H1 (cell line): ENCODE measurements around the gene IGFL3. TPM values are rescaled to one million over a fixed set of nuclear protein-coding genes. Genes with fewer than 3 reads are reported as not detected.

Experiments
- CTCF ChIA-PET: fragments of 300-600 bp; sonication (Branson Sonifier 250); formaldehyde crosslinking; loops from one replicate; lab custom pipeline; 2021; ENCODE audit not compliant: partially characterized antibody; lab: Charles Lee
- POLR2A ChIA-PET: fragments of 300-600 bp; sonication (Branson Sonifier 250); formaldehyde crosslinking; loops from one replicate; lab custom pipeline; 2021; ENCODE audit warnings: inconsistent platforms; ENCODE audit not compliant: partially characterized antibody; lab: Charles Lee
- DNase-seq, 2 experiments: peaks; one replicate each; pipeline versions ENCODE4 v3.0.0 to v3.0.0-alpha.2; 2010 to 2022; ENCODE audit warnings: low spot score in 2 of 2, low read depth in 1 of 2, mixed read lengths in 1 of 2
- FAIRE-seq: peaks from 2 replicates; lab custom pipeline; 2011; peaks lifted over from hg19 to GRCh38; lab: Jason Lieb, UNC
- H2AFZ ChIP-seq: 2 replicates; pipeline ENCODE4 v1.8.1; 2012; ENCODE audit warnings: low read length, inconsistent platforms
- H2AK5ac ChIP-seq: 2 replicates; pipeline ENCODE4 v1.6.1; 2013; ENCODE audit warnings: low read depth, low read length
- H2BK120ac ChIP-seq: replicated peaks from 2 replicates; pipeline ENCODE3; 2013; ENCODE audit warnings: low read depth, low read length, inconsistent platforms
- H2BK12ac ChIP-seq: 2 replicates; pipeline ENCODE4 v1.6.1; 2013; ENCODE audit warnings: low read depth, low read length
- H2BK15ac ChIP-seq: 2 replicates; pipeline ENCODE4 v1.6.1; 2013; ENCODE audit warnings: low read length
- H2BK20ac ChIP-seq: 2 replicates; pipeline ENCODE4 v1.6.1; 2013; ENCODE audit warnings: low read length
- H2BK5ac ChIP-seq: 2 replicates; pipeline ENCODE4 v1.6.1; 2013; ENCODE audit warnings: low read depth, low read length
- H3K14ac ChIP-seq: 2 replicates; pipeline ENCODE4 v1.6.1; 2013; ENCODE audit warnings: inconsistent platforms; ENCODE audit not compliant: insufficient read length
- H3K18ac ChIP-seq: 2 replicates; pipeline ENCODE4 v1.6.1; 2013; ENCODE audit warnings: low read length; ENCODE audit errors: extremely low read depth
- H3K23ac ChIP-seq: 2 replicates; pipeline ENCODE4 v1.6.1; 2013; ENCODE audit warnings: inconsistent platforms; ENCODE audit not compliant: insufficient read length
- H3K23me2 ChIP-seq: 2 replicates; pipeline ENCODE4 v1.6.1; 2013; ENCODE audit warnings: low read depth, low read length
- H3K27ac ChIP-seq: 2 replicates; pipeline ENCODE4 v1.6.1; 2011; ENCODE audit warnings: low read depth, low read length, inconsistent platforms
- H3K27me3 ChIP-seq, 4 experiments: replicated peaks in 1 of 4; 1 replicate in 1 of 4; 2 replicates in 3 of 4; pipeline versions ENCODE4 v1.6.1 to v1.8.1; 2011 to 2013; ENCODE audit warnings: low read length in 3 of 4, mild to moderate bottlenecking in 3 of 4, inconsistent platforms in 2 of 4, mixed read lengths in 2 of 4, moderate library complexity in 1 of 4; ENCODE audit not compliant: control insufficient read depth in 3 of 4, insufficient read depth in 3 of 4; ENCODE audit errors: extremely low read depth in 1 of 4
- H3K36me3 ChIP-seq, 4 experiments: 2 replicates each; pipeline versions ENCODE4 v1.6.1 to v1.8.1; 2011 to 2013; ENCODE audit warnings: mild to moderate bottlenecking in 4 of 4, low read length in 3 of 4, moderate library complexity in 2 of 4, control low read depth in 1 of 4, inconsistent platforms in 1 of 4; ENCODE audit not compliant: insufficient read depth in 4 of 4, control insufficient read depth in 2 of 4
- H3K4ac ChIP-seq: replicated peaks from 2 replicates; pipeline ENCODE3; 2013; ENCODE audit warnings: low read length, low read depth, mixed read lengths, inconsistent platforms; ENCODE audit not compliant: insufficient read length
- H3K4me1 ChIP-seq, 4 experiments: replicated peaks in 1 of 4; 1 replicate in 1 of 4; 2 replicates in 3 of 4; pipeline versions ENCODE4 v1.6.1 to v1.8.1; 2011 to 2013; ENCODE audit warnings: low read length in 3 of 4, inconsistent platforms in 2 of 4, mixed read lengths in 1 of 4; ENCODE audit not compliant: insufficient read depth in 4 of 4, control insufficient read depth in 3 of 4
- H3K4me2 ChIP-seq, 2 experiments: 2 replicates each; pipeline versions ENCODE4 v1.6.1 to v1.8.1; 2011 to 2013; ENCODE audit warnings: low read depth in 2 of 2, low read length in 2 of 2, control low read depth in 1 of 2, inconsistent platforms in 1 of 2, mild to moderate bottlenecking in 1 of 2; ENCODE audit not compliant: insufficient read depth in 1 of 2
- H3K4me3 ChIP-seq, 4 experiments: fragments of 200-600, 300-600 bp in 1 of 4; sonication (generic), shearing (Covaris generic), sonication (Bioruptor Twin) in 1 of 4; 2 replicates each; pipeline versions ENCODE4 v1.5.1 to v1.8.1; 2011 to 2016; ENCODE audit warnings: low read length in 4 of 4, low read depth in 3 of 4, control low read depth in 2 of 4, inconsistent platforms in 2 of 4, mild to moderate bottlenecking in 2 of 4, mixed read lengths in 1 of 4, moderate library complexity in 1 of 4; ENCODE audit not compliant: insufficient read depth in 2 of 4; ENCODE audit errors: extremely low read depth in 1 of 4
- H3K56ac ChIP-seq: replicated peaks from 2 replicates; pipeline ENCODE3; 2013; ENCODE audit warnings: low read depth, mild to moderate bottlenecking, mixed read lengths, low read length, inconsistent platforms; ENCODE audit not compliant: insufficient read length
- H3K79me1 ChIP-seq: 2 replicates; pipeline ENCODE4 v1.6.1; 2013; ENCODE audit warnings: low read depth, low read length, control low read depth
- H3K79me2 ChIP-seq, 2 experiments: 2 replicates each; pipeline versions ENCODE4 v1.6.1 to v1.8.1; 2012 to 2013; ENCODE audit warnings: low read length in 2 of 2, mild to moderate bottlenecking in 2 of 2, inconsistent platforms in 1 of 2; ENCODE audit not compliant: insufficient read depth in 2 of 2, control insufficient read depth in 1 of 2
- H3K9ac ChIP-seq, 4 experiments: replicated peaks in 1 of 4; 1 replicate in 1 of 4; 2 replicates in 3 of 4; pipeline versions ENCODE4 v1.6.1 to v1.8.1; 2011 to 2013; ENCODE audit warnings: low read depth in 3 of 4, low read length in 3 of 4, control low read depth in 2 of 4, mild to moderate bottlenecking in 2 of 4, moderate library complexity in 2 of 4, inconsistent platforms in 1 of 4; ENCODE audit errors: extremely low read depth in 1 of 4
- H3K9me3 ChIP-seq, 2 experiments: 2 replicates each; pipeline versions ENCODE4 v1.6.1 to v1.8.1; 2012 to 2013; ENCODE audit warnings: mild to moderate bottlenecking in 2 of 2, moderate library complexity in 2 of 2, control low read depth in 1 of 2, inconsistent platforms in 1 of 2, low read depth in 1 of 2, low read length in 1 of 2, mixed read lengths in 1 of 2; ENCODE audit not compliant: insufficient read depth in 2 of 2
- H4K20me1 ChIP-seq, 2 experiments: replicated peaks in 1 of 2; 2 replicates each; pipeline versions ENCODE3 to v1.8.1; 2011 to 2013; ENCODE audit warnings: inconsistent platforms in 2 of 2, low read length in 2 of 2, mild to moderate bottlenecking in 1 of 2; ENCODE audit not compliant: insufficient read depth in 2 of 2, control insufficient read depth in 1 of 2
- H4K5ac ChIP-seq: 2 replicates; pipeline ENCODE4 v1.6.1; 2013; ENCODE audit warnings: low read length, low read depth, mixed read lengths, inconsistent platforms; ENCODE audit not compliant: insufficient read length
- H4K8ac ChIP-seq: 2 replicates; pipeline ENCODE4 v1.8.0; 2013; ENCODE audit warnings: mild to moderate bottlenecking, moderate library complexity, low read length, inconsistent platforms; ENCODE audit not compliant: insufficient read depth; ENCODE audit errors: extremely low read depth
- H4K91ac ChIP-seq: replicated peaks from 2 replicates; pipeline ENCODE3; 2013; ENCODE audit warnings: low read length, mixed read lengths, inconsistent platforms; ENCODE audit not compliant: insufficient read length
- BRCA1 ChIP-seq: IDR thresholded peaks from 2 replicates; pipeline ENCODE4 v1.6.1; 2012; ENCODE audit warnings: low read depth, low read length, improper control_type of control experiment
- CEBPB ChIP-seq: IDR thresholded peaks from 2 replicates; pipeline ENCODE4 v1.6.1; 2012; ENCODE audit warnings: low read depth, low read length
- CTBP2 ChIP-seq: IDR thresholded peaks from 2 replicates; pipeline ENCODE4 v1.7.0; 2011; ENCODE audit warnings: borderline replicate concordance, mild to moderate bottlenecking, moderate library complexity, mixed read lengths, low read length; ENCODE audit not compliant: insufficient read depth, insufficient read length
- EZH2 ChIP-seq: fragments of 200-600 bp; sonication (generic); IDR thresholded peaks from 2 replicates; pipeline ENCODE4 v1.7.1; 2012; ENCODE audit warnings: low read depth, mild to moderate bottlenecking, moderate library complexity, low read length, inconsistent platforms; ENCODE audit not compliant: severe bottlenecking
- JUND ChIP-seq: IDR thresholded peaks from 2 replicates; pipeline ENCODE4 v1.6.1; 2011; ENCODE audit warnings: mild to moderate bottlenecking, improper control_type of control experiment, low read length
- KDM5A ChIP-seq: fragments of 200-600 bp; IDR thresholded peaks from 2 replicates; pipeline ENCODE4 v1.7.1; 2012; ENCODE audit warnings: mild to moderate bottlenecking, low read length, inconsistent platforms, mixed read lengths
- NANOG ChIP-seq: IDR thresholded peaks from 2 replicates; pipeline ENCODE4 v1.6.1; 2011; ENCODE audit warnings: low read length, low read depth, mild to moderate bottlenecking, inconsistent platforms; ENCODE audit not compliant: insufficient read depth, poor library complexity, severe bottlenecking
- PHF8 ChIP-seq: fragments of 200-600 bp; sonication (generic); conservative IDR thresholded peaks from 2 replicates; pipeline ENCODE4 v1.7.1; 2012; ENCODE audit warnings: low read depth, mild to moderate bottlenecking, inconsistent platforms, low read length, moderate library complexity
- TCF12 ChIP-seq: IDR thresholded peaks from 2 replicates; pipeline ENCODE4 v1.6.1; 2011; ENCODE audit warnings: low read depth, mild to moderate bottlenecking, low read length
- whole genome bisulfite sequencing, 2 experiments: shearing (Covaris generic) in 1 of 2; methylation state at CpG; one replicate each; pipeline versions ENCODE4 v1.1.6 to v1.1.7; 2013 to 2015; ENCODE audit warnings: low lambda C conversion rate in 2 of 2, mixed read lengths in 2 of 2, inconsistent platforms in 1 of 2, low coverage in 1 of 2, missing lambda C conversion rate in 1 of 2; ENCODE audit not compliant: insufficient replicate concordance in 2 of 2, insufficient coverage in 1 of 2, insufficient read length in 1 of 2; ENCODE audit errors: extremely low coverage in 1 of 2, missing lambda C conversion rate in 1 of 2; 5-methylcytosine and 5-hydroxymethylcytosine counted together
- polyA plus RNA-seq, 7 experiments: library from polyadenylated mRNA; depleted of rRNA in 3 of 7; stranded (reverse) in 5 of 7; unstranded in 2 of 7; fragments of >200 nt in 5 of 7; fragments of 200-250 nt in 2 of 7; gene quantifications; 1 replicate in 5 of 7; 2 replicates in 1 of 7; 4 replicates in 1 of 7; pipeline versions ENCODE4 v1.2.1 to v1.2.3, GENCODE V29; 2011 to 2013; ENCODE audit warnings: missing spikeins in 2 of 7, mixed read lengths in 2 of 7
- total RNA-seq: library from RNA; stranded (reverse); fragmentation: NEBNext Ultra II Directional; extraction: Animal tissue kit (Norgen Biotek cat#: 25700); gene quantifications from 2 replicates; pipeline ENCODE4 v1.2.1, GENCODE V29; 2021

IGFL3 gene
- total and polyA plus RNA-seq, 2 of the 8 experiments (the other 6 are each of a cell fraction or from before 2014, with no cell fraction given) = 0.12 TPM; not detected in 1

DNA sequence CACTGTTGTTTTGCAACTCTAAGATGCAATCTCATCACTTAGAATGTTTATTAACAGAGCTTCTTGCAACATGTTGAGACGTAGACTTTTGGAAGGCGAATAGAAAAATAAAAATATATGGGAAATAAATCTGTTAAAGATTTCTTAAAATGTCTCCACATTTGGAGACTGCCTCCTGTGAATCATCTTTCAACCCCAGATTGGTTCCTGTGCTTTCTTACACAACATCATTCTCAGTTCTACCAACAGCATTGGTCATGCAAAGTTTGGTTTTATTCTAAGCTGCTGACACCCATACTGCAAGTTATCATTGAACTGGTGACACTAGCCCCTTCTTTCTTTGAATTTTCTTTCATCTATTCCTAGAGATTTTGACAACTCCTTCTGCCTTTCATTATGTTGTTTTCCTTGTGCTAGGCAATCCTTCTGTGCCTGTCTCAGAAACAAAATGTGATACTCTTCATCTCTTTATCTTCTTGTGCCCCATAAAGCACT is 1.6 kb upstream of the IGFL3 start:
- H4K5ac ChIP-seq = no peak overlapping the region
- DNase-seq (no peak), FAIRE-seq (no peak)
- no peaks in the 10 kb centered on the region for H3K79me1 ChIP-seq
- WGBS, 2 experiments = 88% methylated on average over 2 of the region's 2 CpGs; no CpG with 5 or more reads in 1 of the 2 experiments
- no peak overlapping the region for H3K14ac ChIP-seq
- no peak overlapping the region for H2BK120ac ChIP-seq
- H3K4me1 ChIP-seq = peaks cover 0 to 5% (median 0%) of the 10 kb centered on the region in 4 experiments; a peak in 2 of 7 replicates
- no peak overlapping the region for H3K27ac ChIP-seq
- H2BK12ac ChIP-seq = no peak overlapping the region
- no peak overlapping the region for H4K91ac ChIP-seq
- no peak overlapping the region for H2BK20ac ChIP-seq
- no peak overlapping the region for H3K4me2 ChIP-seq
- H4K8ac ChIP-seq = no peak overlapping the region
- no peaks in the 10 kb centered on the region for H3K23me2 ChIP-seq
- H3K9me3 ChIP-seq = no peaks in the 10 kb centered on the region
- CTCF ChIA-PET = interaction anchor here (0.8 to 1.1 kb wide), 2 partner anchors 33 to 48 kb away, joined by 3 to 4 read pairs; no protein-coding TSS in a partner anchor
- no peak overlapping the region for H3K9ac ChIP-seq
- H2AFZ ChIP-seq = no peak overlapping the region
- H2BK15ac ChIP-seq = no peak overlapping the region
- no peak overlapping the region for H2BK5ac ChIP-seq
- no peak overlapping the region for H2AK5ac ChIP-seq
- no peaks in the 10 kb centered on the region for H4K20me1 ChIP-seq
- H3K56ac ChIP-seq = no peak overlapping the region
- H3K27me3 ChIP-seq = no peaks in the 10 kb centered on the region
- no peak overlapping the region for H3K18ac ChIP-seq
- no peak overlapping the region for H3K23ac ChIP-seq
- H3K4ac ChIP-seq = no peak overlapping the region
- no peaks in the 10 kb centered on the region for H3K79me2 ChIP-seq
- H3K36me3 ChIP-seq = no peaks in the 10 kb centered on the region
- POLR2A ChIA-PET = interaction anchor here (1.1 to 3.1 kb wide), 3 partner anchors 7 to 14 kb away, joined by 3 to 13 read pairs (median 4); no protein-coding TSS in a partner anchor
- no peak overlapping the region for H3K4me3 ChIP-seq
- no peak for TF ChIP-seq KDM5A
- no peak for TF ChIP-seq NANOG
- no peak for TF ChIP-seq CEBPB
- TF ChIP-seq CTBP2 = no peak
- no peak for TF ChIP-seq EZH2
- no peak for TF ChIP-seq BRCA1
- TF ChIP-seq PHF8 = no peak
- no peak for TF ChIP-seq TCF12
- no peak for TF ChIP-seq JUND
